GM21447 (cell line): ENCODE results near the gene UNCX.
"Not testable (repeated sequence)": the region's sequence is repeated elsewhere in the genome, so short reads cannot be mapped to it uniquely, and the experiment has no call there.

ENCODE experiments used
- ATAC-seq: cut with Tn5 transposase; IDR thresholded peaks from one replicate; pipeline ENCODE4 v1.9.1; 2021; ENCODE audit not compliant: unreplicated experiment

UNCX gene

GRCh38 chr7:1255080-1255816, 22.6 kb downstream of the UNCX start:
- ATAC-seq = no peak

DNA sequence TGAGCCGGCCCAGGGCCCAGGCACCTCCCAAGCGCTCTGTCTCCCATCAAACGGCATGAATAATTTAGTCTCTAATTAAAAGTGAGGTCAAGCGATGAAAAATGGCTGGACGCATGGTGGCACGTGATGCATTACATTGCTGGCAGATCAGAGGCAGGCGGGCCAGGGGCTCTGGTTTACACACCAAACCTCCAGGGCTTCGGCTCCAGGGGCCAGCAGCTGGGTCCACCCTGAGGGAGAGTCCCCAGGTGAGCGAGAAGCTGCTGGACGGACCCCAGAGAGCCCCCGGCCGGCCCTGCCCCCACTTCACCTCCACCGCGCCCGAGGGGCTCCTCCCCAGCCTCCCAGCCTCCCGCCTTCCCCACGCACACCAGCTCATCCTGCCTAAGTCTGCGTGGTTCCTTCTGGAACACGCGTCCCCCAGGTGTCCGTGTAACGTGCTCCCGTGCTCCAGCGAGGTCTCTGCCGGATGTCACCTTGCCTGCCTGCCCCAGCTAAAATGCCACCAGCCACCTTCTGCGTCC, 23.2 kb downstream of the UNCX start:
- no peak for ATAC-seq

GRCh38 chr7:1256621-1257020, 23.9 kb downstream of the UNCX start:
- no peak for ATAC-seq

- no peak for ATAC-seq
Observed at GRCh38 chr7:1257221-1257620, 24.5 kb downstream of the UNCX start.

- ATAC-seq = no peak
Observed at GRCh38 chr7:1257863-1258262, 25.2 kb downstream of the UNCX start.

GRCh38 chr7:1259621-1260243, 27.1 kb downstream of the UNCX start:
- ATAC-seq = no peak

DNA sequence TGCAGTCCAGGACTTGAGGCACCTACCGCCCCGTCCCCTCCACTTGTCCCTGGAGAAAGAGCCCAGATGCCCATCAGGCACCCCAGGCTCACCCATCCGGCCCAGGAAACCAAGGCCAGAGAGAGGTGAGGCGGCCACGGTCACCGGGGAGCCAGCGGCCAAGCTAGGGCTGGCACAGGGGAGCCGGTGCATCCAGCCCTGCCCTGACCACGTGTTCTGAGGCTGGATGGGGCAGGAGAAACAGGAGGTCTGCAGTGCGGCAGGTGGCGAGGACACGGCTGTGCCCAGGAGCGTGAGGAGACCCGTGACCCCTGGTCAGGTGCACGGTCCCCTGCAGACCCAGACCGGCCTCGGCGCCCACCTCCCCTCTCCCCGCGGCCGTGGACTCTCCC, 27.6 kb downstream of the UNCX start:
- no peak for ATAC-seq

DNA sequence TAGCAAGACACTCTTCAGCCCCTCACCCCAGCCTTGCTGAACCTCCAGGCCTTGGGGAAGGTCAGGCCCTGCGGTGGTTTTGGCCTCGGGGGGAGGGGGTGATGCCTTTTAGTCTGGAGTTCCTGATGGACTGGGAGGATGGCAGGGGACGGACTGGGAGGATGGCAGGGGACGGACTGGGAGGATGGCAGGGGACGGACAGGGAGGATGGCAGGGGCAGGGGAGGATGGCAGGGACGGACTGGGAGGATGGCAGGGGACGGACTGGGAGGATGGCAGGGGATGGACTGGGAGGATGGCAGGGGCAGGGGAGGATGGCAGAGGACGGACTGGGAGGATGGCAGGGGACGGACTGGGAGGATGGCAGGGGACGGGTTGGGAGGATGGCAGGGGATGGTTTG, 28.4 kb downstream of the UNCX start:
- ATAC-seq = not testable (repeated sequence)

DNA sequence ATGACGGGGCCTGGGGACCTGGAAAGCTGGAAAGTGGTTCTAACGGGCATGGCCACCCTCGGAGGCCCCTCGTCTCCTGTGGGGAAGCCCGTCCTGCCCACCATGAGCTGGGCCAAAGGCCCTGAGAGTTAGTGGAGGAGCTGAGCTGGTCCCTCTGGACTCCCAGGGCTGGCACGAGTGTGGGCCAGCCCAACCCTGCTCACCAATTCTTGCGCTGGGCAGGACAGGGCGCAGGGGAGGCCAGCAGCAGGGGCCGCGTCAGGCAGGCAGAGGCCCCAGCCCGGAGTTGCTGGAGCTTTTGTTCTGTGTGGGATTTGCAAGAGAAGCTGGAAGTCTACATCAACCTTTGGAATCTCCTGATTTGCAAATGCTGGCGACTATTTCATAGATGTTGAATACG, 29.8 kb downstream of the UNCX start:
- no peak for ATAC-seq

DNA sequence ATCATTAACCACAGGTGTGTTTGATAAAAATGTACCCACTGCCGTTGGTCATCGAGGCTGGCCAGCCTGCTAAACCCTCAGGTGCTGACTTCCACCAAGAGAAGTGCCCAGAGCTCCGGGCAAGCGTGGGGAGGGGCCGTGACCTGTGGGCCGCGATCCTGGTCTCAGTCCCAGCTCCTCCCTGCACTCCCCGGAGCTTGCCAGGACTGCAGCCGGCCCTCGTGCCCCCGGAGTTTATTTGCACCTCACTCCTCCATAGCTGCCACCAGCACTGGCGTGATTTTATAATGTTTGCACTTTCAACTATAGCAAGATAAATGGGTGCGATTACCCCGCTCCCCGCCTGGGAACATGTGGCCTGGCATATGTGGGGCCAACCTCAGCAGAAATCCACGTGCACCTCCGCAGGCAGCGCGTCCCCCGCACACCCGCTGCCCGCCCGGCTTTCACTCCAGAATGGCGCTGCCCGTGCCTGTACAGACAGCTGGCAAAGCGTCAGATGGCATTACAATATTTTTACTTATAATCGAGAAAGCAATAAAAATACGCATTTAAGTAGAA, 30.8 kb downstream of the UNCX start:
- ATAC-seq = no peak

DNA sequence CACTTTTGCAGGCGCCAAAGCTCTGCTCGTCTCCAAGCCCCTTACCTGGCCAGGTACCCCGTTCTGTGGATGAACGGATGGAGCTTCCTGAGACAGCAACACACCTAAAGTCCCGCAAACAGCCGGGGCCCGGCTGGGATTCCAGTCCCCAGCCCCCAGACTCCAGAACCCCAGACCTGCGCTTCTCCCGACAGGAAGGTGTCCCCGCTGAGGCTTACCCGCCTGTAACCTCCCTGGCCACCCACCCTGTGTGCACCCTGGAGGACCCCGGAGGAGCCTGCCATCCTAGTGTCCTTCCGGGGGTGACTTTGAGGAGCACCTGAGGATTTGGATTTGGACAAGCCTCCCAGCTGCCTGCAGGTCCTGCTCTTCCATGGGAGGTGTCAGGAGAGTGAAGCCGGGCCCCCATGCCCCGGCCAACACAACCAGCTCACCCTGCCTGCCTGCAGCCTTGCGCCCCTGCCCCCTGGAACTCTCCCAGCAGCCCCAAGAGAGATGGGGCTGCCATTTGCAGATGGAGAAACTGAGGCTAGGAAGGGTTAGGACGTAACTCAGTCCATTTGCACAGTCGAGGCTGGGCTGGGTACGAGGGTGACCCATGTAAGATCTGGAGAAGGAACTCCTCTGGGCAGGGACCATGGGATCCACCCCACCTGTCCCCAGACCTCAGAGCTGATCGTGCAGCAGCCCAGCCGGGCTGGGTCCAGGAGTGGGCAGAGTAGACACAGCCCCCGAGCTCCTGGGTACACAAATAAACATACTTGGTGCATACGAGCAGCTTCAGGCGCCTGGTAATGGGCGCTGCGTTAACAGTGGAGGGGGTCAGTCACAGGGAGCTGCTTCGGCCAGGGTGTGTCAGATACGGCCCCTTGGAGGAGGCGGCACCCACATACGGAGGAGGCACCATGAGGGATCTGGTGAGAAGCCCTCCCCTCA, 31.9 kb downstream of the UNCX start:
- no peak for ATAC-seq

DNA sequence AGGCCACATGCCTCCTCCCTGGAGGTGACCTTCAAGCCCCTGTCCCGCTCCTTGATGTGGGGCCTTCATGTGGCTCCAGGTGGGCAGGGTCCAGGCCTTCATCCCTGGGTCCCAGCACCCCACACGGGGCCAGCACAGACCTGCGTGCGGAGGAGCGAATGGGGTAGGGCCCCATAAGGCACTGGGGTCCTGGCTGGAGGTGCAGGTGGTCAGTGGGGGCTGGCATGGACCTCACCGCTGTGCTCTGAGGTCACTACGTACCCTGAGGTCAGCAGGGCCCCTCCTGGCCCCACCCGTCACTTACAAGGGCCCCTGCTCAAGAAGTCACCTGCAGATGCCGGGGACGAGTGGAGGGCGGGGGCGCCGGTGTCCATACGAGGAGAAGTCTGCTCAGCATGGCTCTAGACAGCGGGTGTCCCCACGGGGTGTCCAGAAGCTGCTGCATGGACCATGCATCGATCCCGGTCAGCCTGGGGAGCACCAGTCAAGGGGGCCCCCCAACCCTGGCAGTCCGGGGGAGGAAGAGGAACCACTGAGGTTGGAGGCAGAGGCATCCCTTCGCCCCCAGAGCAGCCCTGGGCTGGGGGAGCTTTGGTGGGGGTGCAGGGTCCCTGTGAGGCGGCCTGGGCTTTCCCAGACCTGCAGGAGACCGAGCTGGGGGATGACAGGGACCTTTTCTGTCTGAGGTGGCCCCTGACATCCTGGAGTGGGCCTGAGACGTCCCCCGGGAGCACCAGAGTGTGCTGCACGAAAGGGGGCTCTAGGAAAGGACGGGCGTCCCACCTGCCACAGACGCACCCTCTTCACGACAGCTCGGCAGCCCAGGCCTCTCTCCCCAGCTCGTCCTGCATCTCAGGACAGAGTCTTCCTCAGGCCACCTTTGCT, 34.6 kb downstream of the UNCX start:
- no peak for ATAC-seq

GRCh38 chr7:1268076-1268815, 35.6 kb downstream of the UNCX start:
- no peak for ATAC-seq

- ATAC-seq = no peak
Observed at GRCh38 chr7:1268866-1269265, 36.2 kb downstream of the UNCX start.

GRCh38 chr7:1269336-1269890, 36.7 kb downstream of the UNCX start:
- ATAC-seq = no peak

DNA sequence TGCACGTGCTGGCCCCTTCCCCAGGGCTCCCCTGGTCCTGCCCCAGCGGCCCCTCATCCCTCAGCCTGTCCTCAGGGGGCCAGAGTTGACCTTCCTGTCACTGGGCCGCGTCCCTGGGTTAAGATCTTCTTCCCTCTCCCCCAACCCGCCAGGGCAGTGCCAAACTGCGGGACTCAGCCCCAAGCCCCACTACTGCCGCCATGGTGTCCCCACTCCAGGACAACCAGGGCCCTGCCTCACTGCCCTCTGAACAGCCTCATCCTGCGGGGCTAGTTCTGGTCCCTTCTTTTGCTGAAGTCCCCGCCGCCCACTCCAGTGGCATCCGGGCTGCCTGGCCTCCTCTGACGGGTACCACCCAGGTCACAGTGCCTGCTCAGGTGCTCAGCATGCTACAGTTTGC, 37.5 kb downstream of the UNCX start:
- no peak for ATAC-seq

DNA sequence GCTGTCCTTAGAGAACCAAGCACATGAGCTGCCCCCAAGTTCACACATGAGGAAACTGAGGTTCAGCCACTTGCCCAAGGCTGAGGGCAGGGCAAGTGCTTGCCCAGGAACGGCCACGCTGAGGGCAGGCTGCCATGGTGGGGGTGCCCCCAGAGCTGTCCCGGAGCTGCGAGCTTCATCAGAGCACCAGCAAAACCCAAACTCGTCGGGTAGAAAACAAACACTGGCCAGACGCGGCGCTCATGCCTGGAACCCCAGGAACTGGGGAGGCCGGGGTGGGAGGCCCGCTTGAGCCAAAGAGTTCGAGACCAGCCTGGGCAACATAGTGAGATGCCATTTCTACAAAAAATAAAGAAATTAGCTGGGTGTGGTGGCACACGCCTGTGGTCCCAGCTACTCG, 38.4 kb downstream of the UNCX start:
- no peak for ATAC-seq

GRCh38 chr7:1271656-1272055, 39.0 kb downstream of the UNCX start:
- no peak for ATAC-seq

GRCh38 chr7:1272136-1272535, 39.5 kb downstream of the UNCX start:
- not testable (repeated sequence) for ATAC-seq
